ENCODE measurements around the gene EPO.
A peak's percentile ranks its signal among the peaks of the same experiment; 100 is the strongest.
"Not testable (repeated sequence)": the region's sequence is repeated elsewhere in the genome, so short reads cannot be mapped to it uniquely, and the experiment has no call there.

EPO gene

GRCh38 chr7:100728196-100728595 lies 7.9 kb downstream of the EPO start:
- Histone ChIP-seq H3K4me1 (ENCODE audit: insufficient read depth, low read length) (peaks cover 5% of the 10 kb centered on the region), H3K9ac (ENCODE audit: low read depth, low read length) (no peak overlapping the region), H3K36me3 (ENCODE audit: insufficient read depth, low read length) (no peaks in the 10 kb centered on the region), H3K9me3 (ENCODE audit: control insufficient read depth, insufficient read depth, low read length) (no peaks in the 10 kb centered on the region)

- no peak overlapping the region for H3K9ac ChIP-seq (ENCODE audit: low read depth, low read length)
- no peaks in the 10 kb centered on the region for H3K36me3 ChIP-seq (ENCODE audit: insufficient read depth, low read length)
- H3K4me1 ChIP-seq (ENCODE audit: insufficient read depth, low read length) = peaks cover 5% of the 10 kb centered on the region
- H3K9me3 ChIP-seq (ENCODE audit: control insufficient read depth, insufficient read depth, low read length) = no peaks in the 10 kb centered on the region
Observed at GRCh38 chr7:100730136-100730800, 10.0 kb downstream of the EPO start.

- peaks cover 2% of the 10 kb centered on the region; the same call in 1 of the 2 replicates for H3K4me1 ChIP-seq (ENCODE audit: insufficient read depth, low read length)
- no peak overlapping the region for H3K9ac ChIP-seq (ENCODE audit: low read depth, low read length)
- H3K36me3 ChIP-seq (ENCODE audit: insufficient read depth, low read length) = no peaks in the 10 kb centered on the region
- H3K9me3 ChIP-seq (ENCODE audit: control insufficient read depth, insufficient read depth, low read length) = no peaks in the 10 kb centered on the region
Observed at GRCh38 chr7:100731937-100732636, 11.8 kb downstream of the EPO start.

GRCh38 chr7:100735730-100736129 lies 15.5 kb downstream of the EPO start:
- no peaks in the 10 kb centered on the region for H3K4me1 ChIP-seq (ENCODE audit: insufficient read depth, low read length)
- no peaks in the 10 kb centered on the region for H3K36me3 ChIP-seq (ENCODE audit: insufficient read depth, low read length)
- no peaks in the 10 kb centered on the region for H3K9me3 ChIP-seq (ENCODE audit: control insufficient read depth, insufficient read depth, low read length)

GRCh38 chr7:100736671-100737070 lies 16.4 kb downstream of the EPO start:
- no peaks in the 10 kb centered on the region for H3K36me3 ChIP-seq (ENCODE audit: insufficient read depth, low read length)
- H3K4me1 ChIP-seq (ENCODE audit: insufficient read depth, low read length) = no peaks in the 10 kb centered on the region
- no peak overlapping the region for H3K9ac ChIP-seq (ENCODE audit: low read depth, low read length)

More at GRCh38 chr7:100735730-100736129, 15.5 kb downstream of the EPO start:
- H3K9ac ChIP-seq (ENCODE audit: low read depth, low read length) = no peak overlapping the region

GRCh38 chr7:100739934-100740333 lies 19.7 kb downstream of the EPO start:
- Histone ChIP-seq H3K9me3 (ENCODE audit: control insufficient read depth, insufficient read depth, low read length) (no peaks in the 10 kb centered on the region; the same call in 1 of the 2 replicates), H3K9ac (ENCODE audit: low read depth, low read length) (no peak overlapping the region), H3K36me3 (ENCODE audit: insufficient read depth, low read length) (no peaks in the 10 kb centered on the region), H3K4me1 (ENCODE audit: insufficient read depth, low read length) (no peaks in the 10 kb centered on the region)

More at GRCh38 chr7:100736671-100737070, 16.4 kb downstream of the EPO start:
- no peaks in the 10 kb centered on the region for H3K9me3 ChIP-seq (ENCODE audit: control insufficient read depth, insufficient read depth, low read length)

GRCh38 chr7:100744605-100745004 lies 24.3 kb downstream of the EPO start:
- H3K36me3 ChIP-seq (ENCODE audit: insufficient read depth, low read length) = no peaks in the 10 kb centered on the region
- H3K9me3 ChIP-seq (ENCODE audit: control insufficient read depth, insufficient read depth, low read length) = no peaks in the 10 kb centered on the region; the same call in 1 of the 2 replicates
- H3K9ac ChIP-seq (ENCODE audit: low read depth, low read length) = no peak overlapping the region
- no peaks in the 10 kb centered on the region for H3K4me1 ChIP-seq (ENCODE audit: insufficient read depth, low read length)

- no peaks in the 10 kb centered on the region for H3K4me1 ChIP-seq (ENCODE audit: insufficient read depth, low read length)
- no peaks in the 10 kb centered on the region; the same call in 1 of the 2 replicates for H3K9me3 ChIP-seq (ENCODE audit: control insufficient read depth, insufficient read depth, low read length)
- peak overlapping the region; percentile 21; the same call in 1 of the 2 replicates for H3K9ac ChIP-seq (ENCODE audit: low read depth, low read length)
- no peaks in the 10 kb centered on the region for H3K36me3 ChIP-seq (ENCODE audit: insufficient read depth, low read length)
Observed at GRCh38 chr7:100745184-100745583, 24.9 kb downstream of the EPO start.

GRCh38 chr7:100752994-100753393 lies 32.7 kb downstream of the EPO start:
- Histone ChIP-seq H3K9me3 (ENCODE audit: control insufficient read depth, insufficient read depth, low read length) (no peaks in the 10 kb centered on the region), H3K4me1 (ENCODE audit: insufficient read depth, low read length) (no peaks in the 10 kb centered on the region), H3K9ac (ENCODE audit: low read depth, low read length) (no peak overlapping the region), H3K36me3 (ENCODE audit: insufficient read depth, low read length) (no peaks in the 10 kb centered on the region)

- H3K9ac ChIP-seq (ENCODE audit: low read depth, low read length) = no peak overlapping the region
- no peaks in the 10 kb centered on the region for H3K4me1 ChIP-seq (ENCODE audit: insufficient read depth, low read length)
- no peaks in the 10 kb centered on the region for H3K36me3 ChIP-seq (ENCODE audit: insufficient read depth, low read length)
- H3K9me3 ChIP-seq (ENCODE audit: control insufficient read depth, insufficient read depth, low read length) = no peaks in the 10 kb centered on the region
Observed at GRCh38 chr7:100753750-100754149, 33.5 kb downstream of the EPO start.

- H3K9ac ChIP-seq (ENCODE audit: low read depth, low read length) = no peak overlapping the region
- H3K9me3 ChIP-seq (ENCODE audit: control insufficient read depth, insufficient read depth, low read length) = no peaks in the 10 kb centered on the region
- no peaks in the 10 kb centered on the region; the same call in 1 of the 2 replicates for H3K4me1 ChIP-seq (ENCODE audit: insufficient read depth, low read length)
- no peaks in the 10 kb centered on the region for H3K36me3 ChIP-seq (ENCODE audit: insufficient read depth, low read length)
Observed at GRCh38 chr7:100759357-100760171, 39.3 kb downstream of the EPO start.

GRCh38 chr7:100762841-100763240 lies 42.6 kb downstream of the EPO start:
- not testable (repeated sequence) for H3K9ac ChIP-seq (ENCODE audit: low read depth, low read length); H3K36me3 ChIP-seq (ENCODE audit: insufficient read depth, low read length); H3K4me1 ChIP-seq (ENCODE audit: insufficient read depth, low read length); H3K9me3 ChIP-seq (ENCODE audit: control insufficient read depth, insufficient read depth, low read length)

GRCh38 chr7:100763556-100764140 lies 43.4 kb downstream of the EPO start:
- H3K36me3 ChIP-seq (ENCODE audit: insufficient read depth, low read length) = no peaks in the 10 kb centered on the region
- H3K9me3 ChIP-seq (ENCODE audit: control insufficient read depth, insufficient read depth, low read length) = no peaks in the 10 kb centered on the region

GRCh38 chr7:100764841-100765240 lies 44.6 kb downstream of the EPO start:
- Histone ChIP-seq H3K9ac (ENCODE audit: low read depth, low read length) (no peak overlapping the region), H3K36me3 (ENCODE audit: insufficient read depth, low read length) (no peaks in the 10 kb centered on the region), H3K4me1 (ENCODE audit: insufficient read depth, low read length) (no peaks in the 10 kb centered on the region; the same call in 1 of the 2 replicates), H3K9me3 (ENCODE audit: control insufficient read depth, insufficient read depth, low read length) (no peaks in the 10 kb centered on the region)

More at GRCh38 chr7:100763556-100764140, 43.4 kb downstream of the EPO start:
- Histone ChIP-seq H3K4me1 (ENCODE audit: insufficient read depth, low read length) (no peaks in the 10 kb centered on the region; the same call in 1 of the 2 replicates), H3K9ac (ENCODE audit: low read depth, low read length) (no peak overlapping the region)
